Suprapubic skin (tissue), 4 donors: ENCODE results near the gene MISP. TPM values are rescaled to one million over a fixed set of nuclear protein-coding genes. Genes with fewer than 3 reads are reported as not detected.

Source experiments
- DNase-seq, 2 donors: peaks; one replicate each; pipeline ENCODE4 v3.0.0-alpha.2; 2019; ENCODE audit warnings: low spot score in 2 of 2
- H3K27ac ChIP-seq: fragments of 200-600 bp; sonication (generic); one replicate; pipeline ENCODE4 v1.5.1; 2019
- H3K27me3 ChIP-seq: fragments of 200-600 bp; sonication (generic); one replicate; pipeline ENCODE4 v1.5.1; 2019
- H3K36me3 ChIP-seq: fragments of 200-600 bp; sonication (generic); one replicate; pipeline ENCODE4 v1.5.1; 2019
- H3K4me1 ChIP-seq: fragments of 200-600 bp; sonication (generic); one replicate; pipeline ENCODE4 v1.5.1; 2019
- H3K4me3 ChIP-seq: fragments of 200-600 bp; sonication (generic); one replicate; pipeline ENCODE4 v1.5.1; 2019; ENCODE audit warnings: mild to moderate bottlenecking
- H3K9me3 ChIP-seq: fragments of 200-600 bp; sonication (generic); one replicate; pipeline ENCODE4 v1.5.1; 2019
- EP300 ChIP-seq: sonication (generic); formaldehyde crosslinking; IDR thresholded peaks from one replicate; pipeline ENCODE4 v1.6.1; 2017; ENCODE audit warnings: antibody characterized with exemption
- POLR2A ChIP-seq, 2 donors: fragments of 450-650 bp; IDR thresholded peaks; one replicate each; pipeline ENCODE4 v1.6.1; 2017; ENCODE audit warnings: antibody characterized with exemption in 2 of 2, mild to moderate bottlenecking in 2 of 2, moderate library complexity in 2 of 2
- POLR2AphosphoS5 ChIP-seq, 3 donors: sonication (generic); formaldehyde crosslinking; IDR thresholded peaks; one replicate each; pipeline ENCODE4 v1.6.1; 2017; ENCODE audit warnings: antibody characterized with exemption in 3 of 3
- WGBS: methylation state at CpG from one replicate; pipeline ENCODE4 v1.1.5; 2018; 5-methylcytosine and 5-hydroxymethylcytosine counted together
- total RNA-seq, 4 donors: library from RNA; depleted of rRNA; stranded (reverse); fragments of >200 nt; gene quantifications; one replicate each; pipeline ENCODE4 v1.1.0, GENCODE V29; 2016
- TF ChIP-seq, protein P1 (sequence below), 2 donors: fragments of 200-600 bp in 1 of 2; fragments of 450-650 bp in 1 of 2; sonication (generic) in 1 of 2; IDR thresholded peaks; one replicate each; pipeline ENCODE4 v1.5.1; 2016 to 2019; ENCODE audit warnings: antibody characterized with exemption in 2 of 2, mild to moderate bottlenecking in 1 of 2, moderate library complexity in 1 of 2

MISP gene
- total RNA-seq, 4 donors from 2014 or later = 0.60 to 6.5 (median 2.0) TPM; not detected in 1

DNA sequence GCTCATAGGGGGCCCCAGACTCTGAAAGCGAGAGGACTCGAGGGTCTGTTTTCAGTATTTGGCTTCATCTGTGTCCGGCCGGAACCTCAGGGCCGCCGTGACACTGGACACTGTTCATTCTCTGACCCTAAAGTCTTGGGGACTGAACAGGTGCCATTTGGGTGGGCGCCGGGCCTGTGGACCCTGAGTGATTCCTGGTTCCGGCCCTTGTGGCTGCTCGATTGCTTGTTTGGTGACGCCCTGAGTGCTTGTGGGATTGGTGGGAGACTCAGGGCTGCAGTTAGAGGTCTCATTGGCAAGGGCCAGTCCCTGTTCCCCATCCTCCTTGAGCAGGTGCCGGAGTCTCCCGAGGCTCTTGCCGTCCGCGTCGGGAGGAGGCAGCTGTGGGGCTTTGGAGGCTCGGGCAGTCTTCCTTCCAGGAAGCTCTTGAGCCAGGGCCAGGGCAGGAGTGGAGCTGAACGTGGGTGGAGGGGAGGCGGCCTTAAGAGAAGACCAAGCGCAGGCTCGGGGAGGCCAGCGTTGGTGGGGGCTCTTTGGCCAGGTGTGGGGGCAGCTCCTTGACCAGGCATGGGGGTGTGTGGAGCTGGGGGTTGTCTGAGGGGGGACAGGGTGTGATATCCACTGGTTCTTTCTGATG lies 51.1 kb downstream of the MISP start:
- DNase-seq = no peak
- WGBS = 35% methylated on average over 13 of the region's 23 CpGs
- Histone ChIP-seq H3K27ac (peak overlapping the region; percentile 100), H3K4me1 (peaks cover 52% of the 10 kb centered on the region), H3K27me3 (no peaks in the 10 kb centered on the region), H3K36me3 (peaks cover 38% of the 10 kb centered on the region), H3K4me3 (peak overlapping the region; percentile 69), H3K9me3 (no peaks in the 10 kb centered on the region)
- no peak for TF ChIP-seq POLR2AphosphoS5 (IDR thresholded peaks at IDR 0.05)
- TF ChIP-seq EP300 = no peak
- TF ChIP-seq, protein P1, sequence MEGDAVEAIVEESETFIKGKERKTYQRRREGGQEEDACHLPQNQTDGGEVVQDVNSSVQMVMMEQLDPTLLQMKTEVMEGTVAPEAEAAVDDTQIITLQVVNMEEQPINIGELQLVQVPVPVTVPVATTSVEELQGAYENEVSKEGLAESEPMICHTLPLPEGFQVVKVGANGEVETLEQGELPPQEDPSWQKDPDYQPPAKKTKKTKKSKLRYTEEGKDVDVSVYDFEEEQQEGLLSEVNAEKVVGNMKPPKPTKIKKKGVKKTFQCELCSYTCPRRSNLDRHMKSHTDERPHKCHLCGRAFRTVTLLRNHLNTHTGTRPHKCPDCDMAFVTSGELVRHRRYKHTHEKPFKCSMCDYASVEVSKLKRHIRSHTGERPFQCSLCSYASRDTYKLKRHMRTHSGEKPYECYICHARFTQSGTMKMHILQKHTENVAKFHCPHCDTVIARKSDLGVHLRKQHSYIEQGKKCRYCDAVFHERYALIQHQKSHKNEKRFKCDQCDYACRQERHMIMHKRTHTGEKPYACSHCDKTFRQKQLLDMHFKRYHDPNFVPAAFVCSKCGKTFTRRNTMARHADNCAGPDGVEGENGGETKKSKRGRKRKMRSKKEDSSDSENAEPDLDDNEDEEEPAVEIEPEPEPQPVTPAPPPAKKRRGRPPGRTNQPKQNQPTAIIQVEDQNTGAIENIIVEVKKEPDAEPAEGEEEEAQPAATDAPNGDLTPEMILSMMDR (IDR thresholded peaks at IDR 0.05) = no peak
- no peak for TF ChIP-seq POLR2A (IDR thresholded peaks at IDR 0.05)

DNA sequence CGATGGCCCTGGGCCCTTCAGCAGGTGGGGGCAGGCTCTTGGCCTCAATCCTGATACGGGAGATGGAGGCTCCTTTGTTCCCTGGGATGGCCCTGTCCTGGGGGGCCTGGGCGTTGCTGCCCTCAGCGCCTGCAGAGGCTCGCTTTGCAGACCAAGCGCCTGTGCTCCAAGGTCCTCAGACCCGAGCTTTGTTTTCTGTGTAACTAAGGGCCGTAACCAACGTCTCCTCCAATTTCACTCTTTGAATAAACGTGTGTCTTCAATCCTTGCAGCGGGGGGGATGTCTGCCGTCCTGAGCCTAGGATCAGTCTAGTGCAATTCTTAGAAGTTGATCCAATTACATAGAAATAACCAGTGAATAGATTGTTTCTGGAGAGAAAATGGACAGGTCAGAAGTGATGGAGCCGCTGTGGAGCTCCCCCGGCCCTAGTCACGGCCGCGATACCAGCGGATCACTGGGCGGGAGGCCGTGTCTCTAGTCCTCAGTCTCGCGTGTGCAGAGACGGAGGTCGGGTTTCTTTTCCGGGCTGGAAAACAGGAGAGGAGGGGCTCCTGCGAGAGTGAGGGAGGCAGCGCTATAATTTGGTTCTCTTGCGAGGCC lies 51.7 kb downstream of the MISP start:
- Histone ChIP-seq H3K4me1 (peaks cover 52% of the 10 kb centered on the region), H3K9me3 (no peaks in the 10 kb centered on the region), H3K27ac (peak overlapping the region; percentile 100), H3K27me3 (no peaks in the 10 kb centered on the region), H3K4me3 (peak overlapping the region; percentile 69), H3K36me3 (peaks cover 45% of the 10 kb centered on the region)
- no peak for DNase-seq
- WGBS = 65% methylated on average over 28 of the region's 28 CpGs
- TF ChIP-seq, protein P1 (IDR thresholded peaks at IDR 0.05) = no peak
- TF ChIP-seq POLR2AphosphoS5 (IDR thresholded peaks at IDR 0.05) (no peak), POLR2A (IDR thresholded peaks at IDR 0.05) (no peak), EP300 (no peak)

DNA sequence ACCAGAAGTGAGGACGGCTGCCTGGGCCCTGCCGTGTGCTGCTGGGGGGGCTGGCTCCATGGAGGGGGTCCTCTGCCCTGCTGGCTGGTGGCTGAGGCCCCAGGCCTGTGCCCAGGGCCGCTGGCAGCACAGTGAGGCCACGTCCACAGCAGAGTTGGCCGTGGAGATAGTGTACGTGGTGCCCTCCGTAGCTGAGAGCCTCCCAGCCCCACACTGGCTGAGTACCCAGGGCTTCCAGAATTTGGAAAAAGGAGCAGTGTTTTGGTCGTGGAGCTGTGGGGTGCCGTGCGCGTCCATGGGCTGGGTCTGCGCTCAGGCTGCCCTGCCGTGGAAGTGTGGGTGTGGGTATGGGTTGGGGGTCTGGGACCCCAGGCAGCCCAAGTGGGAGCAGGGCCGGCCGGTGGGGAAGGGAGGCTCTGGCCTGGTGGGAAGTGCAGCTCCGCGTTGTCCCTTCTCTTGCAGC lies 52.2 kb downstream of the MISP start:
- Histone ChIP-seq H3K9me3 (no peaks in the 10 kb centered on the region), H3K4me3 (peak overlapping the region; percentile 69), H3K36me3 (peaks cover 50% of the 10 kb centered on the region), H3K27ac (no peak overlapping the region), H3K4me1 (peaks cover 52% of the 10 kb centered on the region), H3K27me3 (no peaks in the 10 kb centered on the region)
- 78% methylated on average over 7 of the region's 17 CpGs for WGBS
- DNase-seq = no peak
- no peak for TF ChIP-seq POLR2AphosphoS5 (IDR thresholded peaks at IDR 0.05)
- TF ChIP-seq, protein P1 (IDR thresholded peaks at IDR 0.05) = no peak
- TF ChIP-seq EP300 = no peak
- TF ChIP-seq POLR2A (IDR thresholded peaks at IDR 0.05) = no peak

DNA sequence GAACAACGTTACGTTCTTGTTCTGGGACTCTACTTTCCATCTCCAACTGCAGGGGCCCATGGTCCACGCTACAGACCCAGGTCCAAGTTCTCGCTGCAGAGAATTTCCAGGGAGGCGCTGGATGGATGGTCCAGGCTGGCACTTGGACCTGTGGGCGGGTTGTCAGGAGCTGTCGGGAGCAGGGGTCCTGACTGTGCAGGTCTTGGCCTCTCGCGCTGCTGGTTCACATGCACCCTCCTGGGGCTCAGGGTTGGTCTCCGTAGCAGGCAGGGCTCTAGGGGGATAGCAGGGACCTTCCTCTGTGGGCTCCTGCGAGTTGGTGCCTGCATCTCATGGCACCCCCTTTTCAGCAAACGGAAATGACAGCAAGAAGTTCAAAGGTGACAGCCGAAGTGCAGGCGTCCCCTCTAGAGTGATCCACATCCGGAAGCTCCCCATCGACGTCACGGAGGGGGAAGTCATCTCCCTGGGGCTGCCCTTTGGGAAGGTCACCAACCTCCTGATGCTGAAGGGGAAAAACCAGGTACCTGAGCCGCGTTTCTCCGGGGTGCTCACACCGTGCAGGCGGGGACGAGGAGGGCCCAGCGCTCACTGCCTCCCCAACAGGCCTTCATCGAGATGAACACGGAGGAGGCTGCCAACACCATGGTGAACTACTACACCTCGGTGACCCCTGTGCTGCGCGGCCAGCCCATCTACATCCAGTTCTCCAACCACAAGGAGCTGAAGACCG lies 52.9 kb downstream of the MISP start:
- no peak for TF ChIP-seq POLR2AphosphoS5 (IDR thresholded peaks at IDR 0.05)
- TF ChIP-seq POLR2A (IDR thresholded peaks at IDR 0.05) = no peak
- no peak for TF ChIP-seq EP300
- TF ChIP-seq, protein P1 (IDR thresholded peaks at IDR 0.05) = no peak
- no peak overlapping the region for H3K4me3 ChIP-seq
- H3K9me3 ChIP-seq = no peaks in the 10 kb centered on the region
- peaks cover 57% of the 10 kb centered on the region for H3K36me3 ChIP-seq
- DNase-seq = no peak
- WGBS = 91% methylated on average over 21 of the region's 31 CpGs
- H3K27me3 ChIP-seq = no peaks in the 10 kb centered on the region
- H3K27ac ChIP-seq = no peak overlapping the region
- H3K4me1 ChIP-seq = peaks cover 47% of the 10 kb centered on the region
